GM23338 (cell line): ENCODE results near the gene ZNF512. TPM values are rescaled to one million over a fixed set of nuclear protein-coding genes. Genes with fewer than 3 reads are reported as not detected.

Experiments
- ATAC-seq: fragments of 200-7000 bp; cut with Tn5 transposase; 3 replicates; pipeline ENCODE4 v1.9.1; 2020
- DNase-seq: peaks from one replicate; pipeline ENCODE4 v3.0.0-alpha.2; 2015; ENCODE audit warnings: low spot score
- H2AFZ ChIP-seq: fragments of 200-600 bp; sonication (generic); 2 replicates; pipeline ENCODE4 v1.8.0; 2016; ENCODE audit warnings: antibody characterized with exemption, mild to moderate bottlenecking, moderate library complexity
- H3F3A ChIP-seq: fragments of 200-600 bp; sonication (generic); replicated peaks from 2 replicates; pipeline ENCODE4 v1.8.0; 2017; ENCODE audit warnings: antibody characterized with exemption, mixed run types, low read depth
- H3K27ac ChIP-seq: fragments of 200-600 bp; sonication (generic); 2 replicates; pipeline ENCODE4 v1.6.1; 2016; ENCODE audit warnings: low read depth
- H3K27me3 ChIP-seq: fragments of 200-600 bp; sonication (generic); 2 replicates; pipeline ENCODE4 v1.8.0; 2016; ENCODE audit warnings: mild to moderate bottlenecking, mixed run types, moderate library complexity; ENCODE audit not compliant: insufficient read depth
- H3K36me3 ChIP-seq: fragments of 200-600 bp; sonication (generic); 2 replicates; pipeline ENCODE4 v1.8.0; 2016; ENCODE audit warnings: mild to moderate bottlenecking; ENCODE audit not compliant: insufficient read depth
- H3K4me1 ChIP-seq: fragments of 200-600 bp; sonication (generic); 2 replicates; pipeline ENCODE4 v1.8.0; 2016; ENCODE audit warnings: mild to moderate bottlenecking, moderate library complexity; ENCODE audit not compliant: insufficient read depth
- H3K4me2 ChIP-seq: fragments of 200-600 bp; sonication (generic); 2 replicates; pipeline ENCODE4 v1.7.1; 2017; ENCODE audit warnings: mixed run types
- H3K4me3 ChIP-seq: fragments of 200-600 bp; sonication (generic); 2 replicates; pipeline ENCODE4 v1.6.1; 2016; ENCODE audit warnings: mixed run types
- H3K79me2 ChIP-seq: fragments of 200-600 bp; sonication (generic); replicated peaks from 2 replicates; pipeline ENCODE4 v1.8.0; 2017; ENCODE audit warnings: mild to moderate bottlenecking; ENCODE audit not compliant: insufficient read depth
- H3K9me2 ChIP-seq: fragments of 200-600 bp; sonication (generic); 2 replicates; pipeline ENCODE4 v1.8.0; 2017; ENCODE audit not compliant: insufficient read depth
- H4K20me1 ChIP-seq: fragments of 200-600 bp; sonication (generic); replicated peaks from 2 replicates; pipeline ENCODE4 v1.8.0; 2017; ENCODE audit warnings: mild to moderate bottlenecking; ENCODE audit not compliant: insufficient read depth
- H3K27ac Mint-ChIP-seq: 2 replicates; pipeline ENCODE4 v1.8.0; 2020; ENCODE audit warnings: inconsistent platforms, mild to moderate bottlenecking, moderate library complexity, mixed read lengths
- H3K27me3 Mint-ChIP-seq: 3 replicates; pipeline ENCODE4 v1.8.0; 2022; ENCODE audit warnings: low read depth, mild to moderate bottlenecking, moderate library complexity, mixed read lengths, inconsistent platforms; ENCODE audit not compliant: insufficient read depth, poor library complexity
- H3K36me3 Mint-ChIP-seq: 3 replicates; pipeline ENCODE4 v1.8.0; 2021; ENCODE audit warnings: low read depth, mild to moderate bottlenecking, inconsistent platforms, moderate library complexity, mixed read lengths
- H3K4me1 Mint-ChIP-seq: 3 replicates; pipeline ENCODE4 v1.8.0; 2020; ENCODE audit warnings: mild to moderate bottlenecking, inconsistent platforms, mixed read lengths
- H3K4me3 Mint-ChIP-seq: 3 replicates; pipeline ENCODE4 v1.8.0; 2021; ENCODE audit warnings: moderate library complexity, mild to moderate bottlenecking, inconsistent platforms, mixed read lengths
- H3K9me3 Mint-ChIP-seq: 3 replicates; pipeline ENCODE4 v1.8.0; 2020; ENCODE audit warnings: moderate library complexity, mild to moderate bottlenecking, inconsistent platforms, mixed read lengths
- CREB1 ChIP-seq: fragments of 250-450 bp; sonication (Bioruptor Pico); IDR thresholded peaks from 2 replicates; pipeline ENCODE4 v1.5.0; 2020; ENCODE audit warnings: low read depth, mild to moderate bottlenecking, moderate library complexity
- EZH2phosphoT487 ChIP-seq: fragments of 200-600 bp; sonication (generic); IDR thresholded peaks from one replicate; pipeline ENCODE4 v1.8.1; 2018; ENCODE audit warnings: antibody characterized with exemption; ENCODE audit not compliant: unreplicated experiment
- JUNB ChIP-seq: IDR thresholded peaks from one replicate; pipeline ENCODE4 v1.6.1; 2016; ENCODE audit warnings: antibody characterized with exemption; ENCODE audit not compliant: unreplicated experiment
- NANOG ChIP-seq: IDR thresholded peaks from 2 replicates; pipeline ENCODE4 v1.6.1; 2016; ENCODE audit warnings: antibody characterized with exemption, borderline replicate concordance
- POLR2AphosphoS5 ChIP-seq: IDR thresholded peaks from 2 replicates; pipeline ENCODE4 v1.6.1; 2016; ENCODE audit warnings: antibody characterized with exemption, low read depth
- STAT1 ChIP-seq: IDR thresholded peaks from one replicate; pipeline ENCODE4 v1.6.1; 2016; ENCODE audit warnings: antibody characterized with exemption; ENCODE audit not compliant: unreplicated experiment
- ZNF114 ChIP-seq: fragments of 250-450 bp; sonication (Bioruptor Pico); IDR thresholded peaks from 2 replicates; pipeline ENCODE4 v1.5.0; 2020; ENCODE audit warnings: mild to moderate bottlenecking, moderate library complexity
- ZNF331 ChIP-seq: fragments of 250-450 bp; sonication (Bioruptor Pico); IDR thresholded peaks from 2 replicates; pipeline ENCODE4 v1.5.0; 2020; ENCODE audit warnings: low read depth, mild to moderate bottlenecking, moderate library complexity
- polyA plus RNA-seq: library from polyadenylated mRNA; unstranded; fragments of >200 nt; fragmentation: Nextera tagmentation; extraction: Ambion mirVana; gene quantifications from 2 replicates; pipeline ENCODE4 v1.2.1, GENCODE V29; 2016
- total RNA-seq: library from RNA; depleted of rRNA; stranded (reverse); fragments of >200 nt; shearing (Covaris generic); gene quantifications from 2 replicates; pipeline ENCODE4 v1.2.3, GENCODE V29; 2014
- TF ChIP-seq, protein P1 (sequence below): IDR thresholded peaks from 2 replicates; pipeline ENCODE4 v1.6.1; 2016; ENCODE audit warnings: antibody characterized with exemption
- TF ChIP-seq, protein P2 (sequence below): fragments of 250-450 bp; sonication (Bioruptor Pico); IDR thresholded peaks from 2 replicates; pipeline ENCODE4 v1.5.0; 2020; ENCODE audit warnings: mild to moderate bottlenecking, moderate library complexity

The ZNF512 gene
- total and polyA plus RNA-seq, 2 experiments from 2014 or later = 26.0 to 38.4 TPM

DNA sequence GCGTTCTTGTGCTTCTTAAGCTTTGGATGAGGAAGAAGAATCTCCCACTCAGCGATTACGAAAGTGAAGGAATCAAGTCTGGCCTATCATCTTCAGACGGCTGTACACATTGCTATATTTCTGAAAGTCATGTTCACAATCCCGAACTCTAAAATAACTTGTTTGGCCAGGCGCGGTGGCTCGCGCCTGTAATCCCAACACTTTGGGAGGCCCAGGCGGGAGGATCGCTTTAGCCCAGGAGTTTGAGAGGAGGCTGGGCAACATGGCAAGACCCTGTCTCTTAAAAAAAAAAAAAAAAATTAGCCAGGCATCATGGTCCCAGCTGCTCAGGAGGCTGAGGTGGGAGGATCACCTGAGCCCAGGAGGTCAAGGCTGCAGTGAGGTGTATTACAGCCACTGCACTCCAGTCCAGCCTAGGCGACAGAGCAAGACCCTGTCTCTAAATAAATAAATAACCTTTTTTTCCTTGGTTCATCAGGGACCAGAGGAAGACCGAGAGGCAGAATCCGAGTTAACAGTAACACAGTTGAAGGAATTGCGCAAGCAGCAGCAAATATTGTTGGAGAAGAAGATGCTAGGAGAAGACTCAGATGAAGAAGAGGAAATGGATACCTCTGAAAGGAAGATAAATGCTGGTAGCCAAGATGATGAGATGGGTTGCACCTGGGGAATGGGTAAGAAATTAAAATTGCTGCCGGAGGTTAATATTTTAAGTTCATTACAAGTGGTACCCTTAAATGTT, 82.0 kb downstream of the ZNF512 start:
- Mint-ChIP-seq H3K9me3 (no peaks in the 10 kb centered on the region; the same call in 2 of the 3 replicates), H3K4me1 (peaks cover 8% of the 10 kb centered on the region; the same call in 1 of the 3 replicates), H3K36me3 (peaks cover 47% of the 10 kb centered on the region), H3K4me3 (peak overlapping the region; percentile 98), H3K27me3 (peaks cover 7% of the 10 kb centered on the region), H3K27ac (0 out of 2 replicates have a peak overlapping the region, but pooled peaks have one; percentile 32)
- Histone ChIP-seq H3K27ac (no peak overlapping the region), H3K79me2 (peaks cover 27% of the 10 kb centered on the region), H3K4me1 (peaks cover 14% of the 10 kb centered on the region), H3K4me2 (peak overlapping the region; percentile 98), H2AFZ (peak overlapping the region; percentile 100), H3F3A (no peaks in the 10 kb centered on the region), H3K36me3 (peaks cover 19% of the 10 kb centered on the region), H3K27me3 (no peaks in the 10 kb centered on the region), H3K4me3 (peak overlapping the region; percentile 83), H4K20me1 (no peaks in the 10 kb centered on the region), H3K9me2 (no peaks in the 10 kb centered on the region)
- no peak for DNase-seq
- no peak for ATAC-seq
- TF ChIP-seq ZNF114 (CRISPR knock-in tag) = no peak
- no peak for TF ChIP-seq POLR2AphosphoS5
- no peak for TF ChIP-seq NANOG
- TF ChIP-seq JUNB = no peak
- TF ChIP-seq, protein P1, sequence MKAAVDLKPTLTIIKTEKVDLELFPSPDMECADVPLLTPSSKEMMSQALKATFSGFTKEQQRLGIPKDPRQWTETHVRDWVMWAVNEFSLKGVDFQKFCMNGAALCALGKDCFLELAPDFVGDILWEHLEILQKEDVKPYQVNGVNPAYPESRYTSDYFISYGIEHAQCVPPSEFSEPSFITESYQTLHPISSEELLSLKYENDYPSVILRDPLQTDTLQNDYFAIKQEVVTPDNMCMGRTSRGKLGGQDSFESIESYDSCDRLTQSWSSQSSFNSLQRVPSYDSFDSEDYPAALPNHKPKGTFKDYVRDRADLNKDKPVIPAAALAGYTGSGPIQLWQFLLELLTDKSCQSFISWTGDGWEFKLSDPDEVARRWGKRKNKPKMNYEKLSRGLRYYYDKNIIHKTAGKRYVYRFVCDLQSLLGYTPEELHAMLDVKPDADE = no peak
- TF ChIP-seq EZH2phosphoT487 = no peak
- TF ChIP-seq CREB1 (CRISPR knock-in tag) = no peak
- TF ChIP-seq, protein P2, sequence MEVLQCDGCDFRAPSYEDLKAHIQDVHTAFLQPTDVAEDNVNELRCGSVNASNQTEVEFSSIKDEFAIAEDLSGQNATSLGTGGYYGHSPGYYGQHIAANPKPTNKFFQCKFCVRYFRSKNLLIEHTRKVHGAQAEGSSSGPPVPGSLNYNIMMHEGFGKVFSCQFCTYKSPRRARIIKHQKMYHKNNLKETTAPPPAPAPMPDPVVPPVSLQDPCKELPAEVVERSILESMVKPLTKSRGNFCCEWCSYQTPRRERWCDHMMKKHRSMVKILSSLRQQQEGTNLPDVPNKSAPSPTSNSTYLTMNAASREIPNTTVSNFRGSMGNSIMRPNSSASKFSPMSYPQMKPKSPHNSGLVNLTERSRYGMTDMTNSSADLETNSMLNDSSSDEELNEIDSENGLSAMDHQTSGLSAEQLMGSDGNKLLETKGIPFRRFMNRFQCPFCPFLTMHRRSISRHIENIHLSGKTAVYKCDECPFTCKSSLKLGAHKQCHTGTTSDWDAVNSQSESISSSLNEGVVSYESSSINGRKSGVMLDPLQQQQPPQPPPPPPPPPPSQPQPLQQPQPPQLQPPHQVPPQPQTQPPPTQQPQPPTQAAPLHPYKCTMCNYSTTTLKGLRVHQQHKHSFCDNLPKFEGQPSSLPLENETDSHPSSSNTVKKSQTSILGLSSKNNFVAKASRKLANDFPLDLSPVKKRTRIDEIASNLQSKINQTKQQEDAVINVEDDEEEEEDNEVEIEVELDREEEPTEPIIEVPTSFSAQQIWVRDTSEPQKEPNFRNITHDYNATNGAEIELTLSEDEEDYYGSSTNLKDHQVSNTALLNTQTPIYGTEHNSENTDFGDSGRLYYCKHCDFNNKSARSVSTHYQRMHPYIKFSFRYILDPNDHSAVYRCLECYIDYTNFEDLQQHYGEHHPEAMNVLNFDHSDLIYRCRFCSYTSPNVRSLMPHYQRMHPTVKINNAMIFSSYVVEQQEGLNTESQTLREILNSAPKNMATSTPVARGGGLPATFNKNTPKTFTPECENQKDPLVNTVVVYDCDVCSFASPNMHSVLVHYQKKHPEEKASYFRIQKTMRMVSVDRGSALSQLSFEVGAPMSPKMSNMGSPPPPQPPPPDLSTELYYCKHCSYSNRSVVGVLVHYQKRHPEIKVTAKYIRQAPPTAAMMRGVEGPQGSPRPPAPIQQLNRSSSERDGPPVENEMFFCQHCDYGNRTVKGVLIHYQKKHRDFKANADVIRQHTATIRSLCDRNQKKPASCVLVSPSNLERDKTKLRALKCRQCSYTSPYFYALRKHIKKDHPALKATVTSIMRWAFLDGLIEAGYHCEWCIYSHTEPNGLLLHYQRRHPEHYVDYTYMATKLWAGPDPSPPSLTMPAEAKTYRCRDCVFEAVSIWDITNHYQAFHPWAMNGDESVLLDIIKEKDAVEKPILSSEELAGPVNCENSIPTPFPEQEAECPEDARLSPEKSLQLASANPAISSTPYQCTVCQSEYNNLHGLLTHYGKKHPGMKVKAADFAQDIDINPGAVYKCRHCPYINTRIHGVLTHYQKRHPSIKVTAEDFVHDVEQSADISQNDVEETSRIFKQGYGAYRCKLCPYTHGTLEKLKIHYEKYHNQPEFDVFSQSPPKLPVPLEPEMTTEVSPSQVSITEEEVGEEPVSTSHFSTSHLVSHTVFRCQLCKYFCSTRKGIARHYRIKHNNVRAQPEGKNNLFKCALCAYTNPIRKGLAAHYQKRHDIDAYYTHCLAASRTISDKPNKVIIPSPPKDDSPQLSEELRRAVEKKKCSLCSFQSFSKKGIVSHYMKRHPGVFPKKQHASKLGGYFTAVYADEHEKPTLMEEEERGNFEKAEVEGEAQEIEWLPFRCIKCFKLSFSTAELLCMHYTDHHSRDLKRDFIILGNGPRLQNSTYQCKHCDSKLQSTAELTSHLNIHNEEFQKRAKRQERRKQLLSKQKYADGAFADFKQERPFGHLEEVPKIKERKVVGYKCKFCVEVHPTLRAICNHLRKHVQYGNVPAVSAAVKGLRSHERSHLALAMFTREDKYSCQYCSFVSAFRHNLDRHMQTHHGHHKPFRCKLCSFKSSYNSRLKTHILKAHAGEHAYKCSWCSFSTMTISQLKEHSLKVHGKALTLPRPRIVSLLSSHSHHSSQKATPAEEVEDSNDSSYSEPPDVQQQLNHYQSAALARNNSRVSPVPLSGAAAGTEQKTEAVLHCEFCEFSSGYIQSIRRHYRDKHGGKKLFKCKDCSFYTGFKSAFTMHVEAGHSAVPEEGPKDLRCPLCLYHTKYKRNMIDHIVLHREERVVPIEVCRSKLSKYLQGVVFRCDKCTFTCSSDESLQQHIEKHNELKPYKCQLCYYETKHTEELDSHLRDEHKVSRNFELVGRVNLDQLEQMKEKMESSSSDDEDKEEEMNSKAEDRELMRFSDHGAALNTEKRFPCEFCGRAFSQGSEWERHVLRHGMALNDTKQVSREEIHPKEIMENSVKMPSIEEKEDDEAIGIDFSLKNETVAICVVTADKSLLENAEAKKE (CRISPR knock-in tag) = no peak
- no peak for TF ChIP-seq STAT1
- TF ChIP-seq ZNF331 (CRISPR knock-in tag) = no peak
